Natural killer cell (primary cell): ENCODE results near the gene TPX2. TPM values are rescaled to one million over a fixed set of nuclear protein-coding genes. Genes with fewer than 3 reads are reported as not detected.

Source experiments
- ATAC-seq, 3 donors: fragments of 150-1000 bp in 2 of 3; fragments of 200-7000 bp in 1 of 3; cut with Tn5 transposase; 1 replicate in 1 of 3; 2 replicates in 2 of 3; pipeline ENCODE4 v1.10.0; 2021; ENCODE audit warnings: mild to moderate bottlenecking in 2 of 3, moderate library complexity in 2 of 3
- DNase-seq, 2 donors: peaks; one replicate each; pipeline versions ENCODE4 v3.0.0 to v3.0.0-alpha.2; 2013 to 2021; ENCODE audit warnings: mixed read lengths in 1 of 2
- H3K27ac ChIP-seq: one replicate; pipeline ENCODE4 v1.5.1; 2013; ENCODE audit warnings: mild to moderate bottlenecking, low read length
- H3K27me3 ChIP-seq: one replicate; pipeline ENCODE4 v1.6.1; 2013; ENCODE audit warnings: low read length; ENCODE audit not compliant: control insufficient read depth, insufficient read depth
- H3K36me3 ChIP-seq: one replicate; pipeline ENCODE4 v1.6.1; 2013; ENCODE audit warnings: low read length; ENCODE audit not compliant: control insufficient read depth, insufficient read depth
- H3K4me1 ChIP-seq: one replicate; pipeline ENCODE4 v1.6.1; 2013; ENCODE audit warnings: low read length; ENCODE audit not compliant: control insufficient read depth, insufficient read depth
- H3K4me3 ChIP-seq: one replicate; pipeline ENCODE4 v1.5.1; 2013; ENCODE audit warnings: low read length
- H3K9me3 ChIP-seq: one replicate; pipeline ENCODE4 v1.6.1; 2013; ENCODE audit warnings: low read length; ENCODE audit not compliant: control insufficient read depth, insufficient read depth
- H3K27ac Mint-ChIP-seq, 2 donors: one replicate each; pipeline ENCODE4 v1.8.0; 2022; ENCODE audit warnings: mild to moderate bottlenecking in 2 of 2, mixed read lengths in 2 of 2, moderate library complexity in 1 of 2
- H3K27me3 Mint-ChIP-seq, 2 donors: one replicate each; pipeline ENCODE4 v1.8.0; 2022; ENCODE audit warnings: low read depth in 2 of 2, mixed read lengths in 2 of 2
- H3K36me3 Mint-ChIP-seq: one replicate; pipeline ENCODE4 v1.8.0; 2022; ENCODE audit warnings: mixed read lengths
- H3K4me1 Mint-ChIP-seq, 2 donors: one replicate each; pipeline ENCODE4 v1.8.0; 2022; ENCODE audit warnings: mixed read lengths in 2 of 2
- H3K4me3 Mint-ChIP-seq: one replicate; pipeline ENCODE4 v1.8.0; 2022; ENCODE audit warnings: mild to moderate bottlenecking, moderate library complexity, mixed read lengths
- H3K9me3 Mint-ChIP-seq, 2 donors: one replicate each; pipeline ENCODE4 v1.8.0; 2022; ENCODE audit warnings: mixed read lengths in 2 of 2
- WGBS: methylation state at CpG from one replicate; pipeline ENCODE4 v1.1.7; 2013; ENCODE audit warnings: missing lambda C conversion rate; ENCODE audit not compliant: insufficient coverage; 5-methylcytosine and 5-hydroxymethylcytosine counted together
- intact Hi-C: fragments of 100-400 bp; cut with micrococcal nuclease; formaldehyde crosslinking; loops from one replicate; pipeline ENCODE4 v1.14.2; 2022
- total RNA-seq, 4 donors: library from RNA; stranded (reverse); fragments of 120-200 nt in 1 of 4; gene quantifications; one replicate each; pipeline versions ENCODE4 v1.2.3 to v1.2.4, GENCODE V29; 2013 to 2022
- TF ChIP-seq, protein P1 (sequence below): fragments of 200-600 bp; IDR thresholded peaks from one replicate; pipeline ENCODE4 v1.8.0; 2022; ENCODE audit warnings: antibody characterized with exemption

Gene TPX2
- total RNA-seq, 3 donors from 2014 or later (not counting 1 experiment from before 2014, with no cell fraction given), result 2.2 to 4.2 (median 2.2) TPM

DNA sequence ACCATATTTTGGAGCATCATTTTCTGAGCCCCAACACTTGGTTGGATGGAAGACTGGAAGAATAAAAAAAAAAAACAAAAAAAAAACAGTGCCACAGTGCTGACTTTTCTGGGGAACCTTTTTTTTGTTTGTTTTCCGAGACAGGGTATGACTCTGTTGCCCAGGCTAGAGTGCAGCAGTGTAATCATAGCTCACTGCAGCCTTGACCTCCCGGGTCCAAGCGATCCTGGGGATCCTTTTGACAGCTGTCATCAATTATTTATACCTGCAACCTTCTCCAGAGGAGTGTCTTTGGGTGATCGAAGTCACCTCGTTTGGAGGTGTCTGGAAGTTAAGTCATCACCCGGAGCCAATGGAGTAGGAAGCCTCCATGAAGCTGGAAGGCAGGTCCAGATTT lies 7.8 kb upstream of the TPX2 start:
- H3K27me3 ChIP-seq, result no peaks in the 10 kb centered on the region
- H3K4me3 ChIP-seq, result no peak overlapping the region
- Mint-ChIP-seq H3K27ac (no peak overlapping the region), H3K27me3 (no peaks in the 10 kb centered on the region), H3K4me1 (no peaks in the 10 kb centered on the region), H3K36me3 (no peaks in the 10 kb centered on the region), H3K4me3 (no peak overlapping the region), H3K9me3 (no peaks in the 10 kb centered on the region)
- no peak for ATAC-seq
- no peaks in the 10 kb centered on the region for H3K4me1 ChIP-seq
- H3K36me3 ChIP-seq, result no peaks in the 10 kb centered on the region
- no peak for DNase-seq
- TF ChIP-seq, protein P1, sequence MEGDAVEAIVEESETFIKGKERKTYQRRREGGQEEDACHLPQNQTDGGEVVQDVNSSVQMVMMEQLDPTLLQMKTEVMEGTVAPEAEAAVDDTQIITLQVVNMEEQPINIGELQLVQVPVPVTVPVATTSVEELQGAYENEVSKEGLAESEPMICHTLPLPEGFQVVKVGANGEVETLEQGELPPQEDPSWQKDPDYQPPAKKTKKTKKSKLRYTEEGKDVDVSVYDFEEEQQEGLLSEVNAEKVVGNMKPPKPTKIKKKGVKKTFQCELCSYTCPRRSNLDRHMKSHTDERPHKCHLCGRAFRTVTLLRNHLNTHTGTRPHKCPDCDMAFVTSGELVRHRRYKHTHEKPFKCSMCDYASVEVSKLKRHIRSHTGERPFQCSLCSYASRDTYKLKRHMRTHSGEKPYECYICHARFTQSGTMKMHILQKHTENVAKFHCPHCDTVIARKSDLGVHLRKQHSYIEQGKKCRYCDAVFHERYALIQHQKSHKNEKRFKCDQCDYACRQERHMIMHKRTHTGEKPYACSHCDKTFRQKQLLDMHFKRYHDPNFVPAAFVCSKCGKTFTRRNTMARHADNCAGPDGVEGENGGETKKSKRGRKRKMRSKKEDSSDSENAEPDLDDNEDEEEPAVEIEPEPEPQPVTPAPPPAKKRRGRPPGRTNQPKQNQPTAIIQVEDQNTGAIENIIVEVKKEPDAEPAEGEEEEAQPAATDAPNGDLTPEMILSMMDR, result no peak
- no peaks in the 10 kb centered on the region for H3K9me3 ChIP-seq
- intact Hi-C loops, result no loop called here
- 99% methylated on average over 6 of the region's 6 CpGs for WGBS
- H3K27ac ChIP-seq, result no peak overlapping the region

DNA sequence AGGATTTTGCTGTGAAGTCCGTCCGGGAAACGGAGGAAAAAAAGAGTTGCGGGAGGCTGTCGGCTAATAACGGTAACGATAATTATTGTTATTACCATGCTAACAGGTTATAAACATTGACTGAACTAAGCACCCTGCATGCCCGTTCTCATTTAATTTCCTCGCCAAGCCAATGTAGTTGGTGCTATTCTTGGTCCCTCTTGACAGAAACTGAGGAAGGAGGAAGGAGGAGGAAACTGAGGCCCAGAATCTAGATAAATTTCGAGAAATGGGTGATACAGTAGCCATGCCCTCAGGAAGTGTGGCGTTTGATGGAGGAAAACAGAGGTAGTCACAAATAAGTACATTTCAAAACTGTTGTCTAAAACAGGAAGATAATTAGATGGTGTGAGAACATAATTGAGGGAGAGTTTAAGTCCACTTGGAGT lies 474 bp downstream of the TPX2 start:
- Mint-ChIP-seq H3K27ac (no peak overlapping the region), H3K4me1 (no peaks in the 10 kb centered on the region), H3K9me3 (no peaks in the 10 kb centered on the region), H3K27me3 (no peaks in the 10 kb centered on the region), H3K36me3 (no peaks in the 10 kb centered on the region), H3K4me3 (no peak overlapping the region)
- DNase-seq (no peak), ATAC-seq (peak; percentile 12 to 26 (median 17))
- no peaks in the 10 kb centered on the region for H3K27me3 ChIP-seq
- H3K4me1 ChIP-seq, result peaks cover 13% of the 10 kb centered on the region
- H3K27ac ChIP-seq, result no peak overlapping the region
- intact Hi-C loops, result no loop called here
- 0% methylated on average over 11 of the region's 11 CpGs for WGBS
- H3K9me3 ChIP-seq, result no peaks in the 10 kb centered on the region
- peak overlapping the region; percentile 81 for H3K4me3 ChIP-seq
- TF ChIP-seq, protein P1, result no peak
- no peaks in the 10 kb centered on the region for H3K36me3 ChIP-seq

- peaks cover 13% of the 10 kb centered on the region for H3K4me1 ChIP-seq
- Mint-ChIP-seq H3K27ac (no peak overlapping the region), H3K4me1 (no peaks in the 10 kb centered on the region), H3K9me3 (no peaks in the 10 kb centered on the region), H3K4me3 (no peak overlapping the region), H3K36me3 (no peaks in the 10 kb centered on the region), H3K27me3 (no peaks in the 10 kb centered on the region)
- H3K27me3 ChIP-seq, result no peaks in the 10 kb centered on the region
- intact Hi-C loops, result no loop called here
- peak in 1 of 2 donors; percentile 45 for DNase-seq
- ATAC-seq, result peak; percentile 27 to 70 (median 32)
- WGBS, result 0% methylated on average over 1 of the region's 1 CpG
- no peak overlapping the region for H3K4me3 ChIP-seq
- no peak overlapping the region for H3K27ac ChIP-seq
- TF ChIP-seq, protein P1, result no peak
- H3K36me3 ChIP-seq, result no peaks in the 10 kb centered on the region
- no peaks in the 10 kb centered on the region for H3K9me3 ChIP-seq
Measured at GRCh38 chr20:31740208-31740607, 1.1 kb downstream of the TPX2 start.

GRCh38 chr20:31740656-31741323 lies 1.7 kb downstream of the TPX2 start:
- Histone ChIP-seq H3K9me3 (no peaks in the 10 kb centered on the region), H3K27ac (no peak overlapping the region), H3K27me3 (no peaks in the 10 kb centered on the region), H3K4me1 (peaks cover 13% of the 10 kb centered on the region), H3K4me3 (no peak overlapping the region), H3K36me3 (no peaks in the 10 kb centered on the region)
- ATAC-seq, result no peak
- intact Hi-C loops, result no loop called here
- DNase-seq, result no peak
- TF ChIP-seq, protein P1, result no peak
- Mint-ChIP-seq H3K4me3 (no peak overlapping the region), H3K36me3 (no peaks in the 10 kb centered on the region), H3K27ac (no peak overlapping the region), H3K9me3 (no peaks in the 10 kb centered on the region), H3K27me3 (no peaks in the 10 kb centered on the region), H3K4me1 (no peaks in the 10 kb centered on the region)
- no CpG with 5 or more reads among the region's 1 CpG for WGBS
